Neural cell (in vitro differentiated cells): ENCODE data around the gene CMTM5. TPM values are rescaled to one million over a fixed set of nuclear protein-coding genes. Genes with fewer than 3 reads are reported as not detected.

Experiments
- H2AFZ ChIP-seq: fragments of 200-600, 300-800 bp; sonication (generic), shearing (Covaris generic); 2 replicates; pipeline ENCODE4 v1.6.0; 2014; ENCODE audit warnings: low read depth, mild to moderate bottlenecking, antibody characterized with exemption, low read length, moderate library complexity
- H3F3A ChIP-seq: fragments of 200-600 bp; shearing (Covaris generic); 2 replicates; pipeline ENCODE4 v1.6.1; 2016; ENCODE audit warnings: mild to moderate bottlenecking, moderate library complexity, mixed read lengths, antibody characterized with exemption, low read length; ENCODE audit not compliant: insufficient read depth, poor library complexity, severe bottlenecking
- H3K27ac ChIP-seq: fragments of 200-600, 300-800 bp; sonication (generic), shearing (Covaris generic); 2 replicates; pipeline ENCODE4 v1.5.1; 2014; ENCODE audit warnings: mild to moderate bottlenecking, low read length, moderate library complexity
- H3K27me3 ChIP-seq: fragments of 300-800, 200-600 bp; sonication (generic), shearing (Covaris generic); 2 replicates; pipeline ENCODE4 v1.6.0; 2014; ENCODE audit warnings: mild to moderate bottlenecking, low read depth, low read length, moderate library complexity; ENCODE audit not compliant: insufficient read depth
- H3K36me3 ChIP-seq: fragments of 300-800, 200-600 bp; sonication (generic), shearing (Covaris generic); 2 replicates; pipeline ENCODE4 v1.5.1; 2014; ENCODE audit warnings: mild to moderate bottlenecking, antibody characterized with exemption, low read length, moderate library complexity; ENCODE audit not compliant: insufficient read depth
- H3K4me2 ChIP-seq: fragments of 300-800, 200-600 bp; sonication (generic), shearing (Covaris generic); 2 replicates; pipeline ENCODE4 v1.6.0; 2014; ENCODE audit warnings: mild to moderate bottlenecking, low read length
- H3K4me3 ChIP-seq: fragments of 300-800, 200-600 bp; sonication (generic), shearing (Covaris generic); 2 replicates; pipeline ENCODE4 v1.5.1; 2014; ENCODE audit warnings: mild to moderate bottlenecking, low read length, moderate library complexity
- H3K79me2 ChIP-seq: fragments of 200-600 bp; shearing (Covaris generic); replicated peaks from 2 replicates; pipeline ENCODE4 v1.6.0; 2014; ENCODE audit warnings: mild to moderate bottlenecking, low read length, moderate library complexity; ENCODE audit not compliant: insufficient read depth
- H3K9ac ChIP-seq: fragments of 300-800, 200-600 bp; sonication (generic), shearing (Covaris generic); 2 replicates; pipeline ENCODE4 v1.6.1; 2016; ENCODE audit warnings: mild to moderate bottlenecking, low read length, mixed read lengths
- H3K9me2 ChIP-seq: fragments of 200-600 bp; shearing (Covaris generic); 2 replicates; pipeline ENCODE4 v1.6.1; 2016; ENCODE audit warnings: mild to moderate bottlenecking, low read length, mixed read lengths; ENCODE audit not compliant: insufficient read depth
- H3K9me3 ChIP-seq: fragments of 200-600, 300-800 bp; sonication (generic), shearing (Covaris generic); 2 replicates; pipeline ENCODE4 v1.6.1; 2016; ENCODE audit warnings: mild to moderate bottlenecking, mixed run types, low read length, moderate library complexity, mixed read lengths
- H4K20me1 ChIP-seq: fragments of 200-600 bp; shearing (Covaris generic); 2 replicates; pipeline ENCODE4 v1.6.1; 2016; ENCODE audit warnings: mild to moderate bottlenecking, mixed run types; ENCODE audit not compliant: insufficient read depth
- CTCF ChIP-seq: fragments of 450-650 bp; IDR thresholded peaks from 2 replicates; pipeline ENCODE4 v1.5.1; 2014; ENCODE audit warnings: antibody characterized with exemption, mild to moderate bottlenecking, moderate library complexity; ENCODE audit not compliant: poor library complexity, severe bottlenecking
- EP300 ChIP-seq: fragments of 450-650 bp; conservative IDR thresholded peaks from 2 replicates; pipeline ENCODE4 v1.6.1; 2014; ENCODE audit warnings: antibody characterized with exemption, mild to moderate bottlenecking, moderate library complexity; ENCODE audit not compliant: poor library complexity, severe bottlenecking
- EZH2 ChIP-seq: fragments of 200-600, 300-800 bp; shearing (Covaris generic), sonication (generic); IDR thresholded peaks from 2 replicates; pipeline ENCODE4 v1.6.1; 2014; ENCODE audit warnings: antibody characterized with exemption, low read length, borderline replicate concordance, mild to moderate bottlenecking; ENCODE audit not compliant: insufficient read depth, poor library complexity, severe bottlenecking
- MXI1 ChIP-seq: fragments of 450-650 bp; conservative IDR thresholded peaks from 2 replicates; pipeline ENCODE4 v1.6.1; 2014; ENCODE audit warnings: antibody characterized with exemption, mild to moderate bottlenecking; ENCODE audit not compliant: poor library complexity, severe bottlenecking
- POLR2AphosphoS5 ChIP-seq: IDR thresholded peaks from 2 replicates; pipeline ENCODE4 v1.6.1; 2012
- RAD21 ChIP-seq: fragments of 450-650 bp; conservative IDR thresholded peaks from 2 replicates; pipeline ENCODE4 v1.6.1; 2014; ENCODE audit warnings: antibody characterized with exemption, mild to moderate bottlenecking, moderate library complexity
- REST ChIP-seq: IDR thresholded peaks from 2 replicates; pipeline ENCODE4 v1.6.1; 2012; ENCODE audit warnings: borderline replicate concordance
- SMC3 ChIP-seq: fragments of 450-650 bp; conservative IDR thresholded peaks from 2 replicates; pipeline ENCODE4 v1.6.1; 2014; ENCODE audit warnings: antibody characterized with exemption, mild to moderate bottlenecking, moderate library complexity; ENCODE audit not compliant: poor library complexity
- TAF1 ChIP-seq: IDR thresholded peaks from 2 replicates; pipeline ENCODE4 v1.6.1; 2012; ENCODE audit warnings: low read depth
- polyA plus RNA-seq: library from polyadenylated mRNA; depleted of rRNA; stranded (reverse); fragments of >200 nt; gene quantifications from 2 replicates; pipeline ENCODE4 v1.2.3, GENCODE V29; 2014

CMTM5 gene
- polyA plus RNA-seq, 1 donor from 2014 or later = not detected

- H3K79me2 ChIP-seq = no peaks in the 10 kb centered on the region
- no peak overlapping the region for H3K9ac ChIP-seq
- H3K27ac ChIP-seq = no peak overlapping the region
- H3K9me3 ChIP-seq = no peaks in the 10 kb centered on the region
- H3K9me2 ChIP-seq = no peaks in the 10 kb centered on the region
- H3K27me3 ChIP-seq = no peaks in the 10 kb centered on the region
- no peak overlapping the region for H3K4me3 ChIP-seq
- H2AFZ ChIP-seq = no peak overlapping the region
- TF ChIP-seq EP300 (no peak), RAD21 (no peak), CTCF (no peak), TAF1 (no peak), POLR2AphosphoS5 (no peak), SMC3 (no peak), EZH2 (no peak), MXI1 (no peak), REST (no peak)
- no peaks in the 10 kb centered on the region for H3K36me3 ChIP-seq
- no peak overlapping the region for H3K4me2 ChIP-seq
- H4K20me1 ChIP-seq = no peaks in the 10 kb centered on the region
- no peaks in the 10 kb centered on the region for H3F3A ChIP-seq
Observed at GRCh38 chr14:23387916-23388882, 11.4 kb downstream of the CMTM5 start.

GRCh38 chr14:23388996-23389395 is 12.2 kb downstream of the CMTM5 start:
- no peak for TF ChIP-seq REST
- TF ChIP-seq EP300 = no peak
- TF ChIP-seq RAD21 = no peak
- TF ChIP-seq SMC3 = no peak
- TF ChIP-seq POLR2AphosphoS5 = no peak
- no peak for TF ChIP-seq TAF1
- TF ChIP-seq CTCF = no peak
- TF ChIP-seq MXI1 = no peak
- no peak for TF ChIP-seq EZH2
- no peaks in the 10 kb centered on the region for H3K9me2 ChIP-seq

More at GRCh38 chr14:23388996-23389395, 12.2 kb downstream of the CMTM5 start:
- Histone ChIP-seq H3K9ac (no peak overlapping the region), H2AFZ (no peak overlapping the region), H3K4me3 (no peak overlapping the region), H3K27me3 (no peaks in the 10 kb centered on the region), H3F3A (no peaks in the 10 kb centered on the region), H3K36me3 (no peaks in the 10 kb centered on the region), H3K4me2 (no peak overlapping the region), H3K9me3 (no peaks in the 10 kb centered on the region), H3K27ac (no peak overlapping the region), H3K79me2 (no peaks in the 10 kb centered on the region), H4K20me1 (no peaks in the 10 kb centered on the region)
